ENCODE data around the gene IGF2BP2. TPM values are rescaled to one million over a fixed set of nuclear protein-coding genes. Genes with fewer than 3 reads are reported as not detected.

Gene IGF2BP2
- total and polyA plus RNA-seq, 10 donors, result 1.1 to 21.1 (median 12.0) TPM

- Histone ChIP-seq H3K4me3 (no peak overlapping the region), H3K4me1 (peaks cover 0 to 13% (median 0%) of the 10 kb centered on the region in 6 donors), H3K27me3 (replicated peaks in 1 of 7) (peaks cover 0 to 5% (median 0%) of the 10 kb centered on the region in 7 donors), H3K36me3 (no peaks in the 10 kb centered on the region), H3K9me3 (peaks cover 0 to 6% (median 0%) of the 10 kb centered on the region in 8 donors), H3K27ac (no peak overlapping the region)
- TF ChIP-seq POLR2AphosphoS5 (IDR thresholded peaks at IDR 0.05) (no peak), POLR2A (IDR thresholded peaks at IDR 0.05) (no peak), CTCF (IDR thresholded peaks at IDR 0.05 in 8 of 11, conservative IDR thresholded peaks at IDR 0.05 in 3 of 11) (no peak)
- no peak for DNase-seq
- intact Hi-C loops (cut with DNase I; ENCODE audit: low total_unique reads), result no loop called here
- 42 to 51% (median 47%) methylated on average over 6 of the region's 6 CpGs for WGBS, 5 donors
These were observed 115.4 kb downstream of the IGF2BP2 start for GRCh38 chr3:185709251-185709955.

GRCh38 chr3:185708392-185708791 is 116.5 kb downstream of the IGF2BP2 start:
- TF ChIP-seq CTCF (IDR thresholded peaks at IDR 0.05 in 8 of 11, conservative IDR thresholded peaks at IDR 0.05 in 3 of 11) (no peak), POLR2AphosphoS5 (IDR thresholded peaks at IDR 0.05) (no peak), POLR2A (IDR thresholded peaks at IDR 0.05) (no peak)
- Histone ChIP-seq H3K9me3 (peaks cover 0 to 6% (median 0%) of the 10 kb centered on the region in 8 donors), H3K4me3 (no peak overlapping the region), H3K36me3 (no peaks in the 10 kb centered on the region), H3K27ac (no peak overlapping the region), H3K27me3 (replicated peaks in 1 of 7) (peaks cover 0 to 5% (median 0%) of the 10 kb centered on the region in 7 donors), H3K4me1 (peaks cover 0 to 20% (median 2%) of the 10 kb centered on the region in 6 donors)
- intact Hi-C loops (cut with DNase I; ENCODE audit: low total_unique reads), result no loop called here
- no peak for DNase-seq
- WGBS, 5 donors, result 94 to 99% (median 96%) methylated on average over 5 of the region's 5 CpGs

- Histone ChIP-seq H3K4me3 (no peak overlapping the region), H3K9me3 (peaks cover 0 to 6% (median 0%) of the 10 kb centered on the region in 8 donors), H3K27ac (no peak overlapping the region), H3K27me3 (replicated peaks in 1 of 7) (peaks cover 0 to 14% (median 0%) of the 10 kb centered on the region in 7 donors), H3K4me1 (peaks cover 0 to 23% (median 11%) of the 10 kb centered on the region in 6 donors), H3K36me3 (no peaks in the 10 kb centered on the region)
- TF ChIP-seq POLR2A (IDR thresholded peaks at IDR 0.05) (no peak), POLR2AphosphoS5 (IDR thresholded peaks at IDR 0.05) (no peak), CTCF (IDR thresholded peaks at IDR 0.05 in 8 of 11, conservative IDR thresholded peaks at IDR 0.05 in 3 of 11) (no peak)
- DNase-seq, result no peak
- intact Hi-C loops (cut with DNase I; ENCODE audit: low total_unique reads), result no loop called here
These were observed 119.3 kb downstream of the IGF2BP2 start for GRCh38 chr3:185705498-185705897.
